Ishikawa (cell line): ENCODE results near the gene MICU2.

ENCODE experiments used
- CEBPB ChIP-seq: IDR thresholded peaks from 2 replicates; pipeline ENCODE4 v1.6.1; 2012
- CREB1 ChIP-seq: IDR thresholded peaks from 2 replicates; pipeline ENCODE4 v1.6.1; 2012; ENCODE audit warnings: low read depth
- EGR1 ChIP-seq: IDR thresholded peaks from 2 replicates; pipeline ENCODE4 v1.6.1; 2012
- EP300 ChIP-seq: IDR thresholded peaks from 2 replicates; pipeline ENCODE4 v1.6.1; 2012; ENCODE audit warnings: borderline replicate concordance
- FOXM1 ChIP-seq: IDR thresholded peaks from 2 replicates; pipeline ENCODE4 v1.6.1; 2012; ENCODE audit warnings: low read depth, borderline replicate concordance
- NFIC ChIP-seq: IDR thresholded peaks from 2 replicates; pipeline ENCODE4 v1.6.1; 2012
- RAD21 ChIP-seq: IDR thresholded peaks from 2 replicates; pipeline ENCODE4 v1.6.1; 2012; ENCODE audit warnings: low read depth
- TAF1 ChIP-seq: IDR thresholded peaks from 2 replicates; pipeline ENCODE4 v1.6.1; 2012; ENCODE audit warnings: low read depth, mild to moderate bottlenecking
- TCF12 ChIP-seq: IDR thresholded peaks from 2 replicates; pipeline ENCODE4 v1.6.1; 2012; ENCODE audit warnings: low read depth
- TEAD4 ChIP-seq: IDR thresholded peaks from 2 replicates; pipeline ENCODE4 v1.6.1; 2012
- YY1 ChIP-seq: IDR thresholded peaks from 2 replicates; pipeline ENCODE4 v1.6.1; 2012; ENCODE audit warnings: low read depth
- ZBTB7A ChIP-seq: IDR thresholded peaks from 2 replicates; pipeline ENCODE4 v1.6.1; 2012; ENCODE audit warnings: low read depth
- TF ChIP-seq, protein P1 (sequence below): IDR thresholded peaks from 2 replicates; pipeline ENCODE4 v1.6.1; 2012
- TF ChIP-seq, protein P2 (sequence below): IDR thresholded peaks from 2 replicates; pipeline ENCODE4 v1.6.1; 2012
- TF ChIP-seq, protein P3 (sequence below): IDR thresholded peaks from 2 replicates; pipeline ENCODE4 v1.6.1; 2012; ENCODE audit warnings: low read depth, mild to moderate bottlenecking

Gene MICU2

DNA sequence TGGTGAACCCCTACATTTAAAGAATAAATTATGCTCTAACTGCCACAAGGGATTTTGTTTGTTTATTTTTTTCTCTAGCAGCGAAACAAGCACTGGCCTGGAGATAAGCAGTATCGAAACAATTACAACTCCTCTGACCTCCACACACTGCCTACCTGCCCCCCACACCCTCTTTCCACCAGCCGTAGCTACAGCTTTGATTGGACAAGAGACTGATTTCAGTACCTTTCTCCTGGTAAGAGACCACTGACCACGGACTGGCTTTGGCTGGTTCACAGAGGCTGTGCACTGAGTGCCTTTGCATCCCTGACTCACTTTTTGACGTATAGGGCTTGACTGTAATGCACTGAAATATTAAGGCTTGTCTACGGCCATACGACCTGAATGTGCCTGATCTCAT, 137.4 kb downstream of the MICU2 start:
- no peak for TF ChIP-seq TCF12
- no peak for TF ChIP-seq TAF1
- no peak for TF ChIP-seq EGR1
- TF ChIP-seq CEBPB = no peak
- TF ChIP-seq ZBTB7A = no peak
- TF ChIP-seq FOXM1 = no peak
- TF ChIP-seq YY1 = no peak
- TF ChIP-seq, protein P1, sequence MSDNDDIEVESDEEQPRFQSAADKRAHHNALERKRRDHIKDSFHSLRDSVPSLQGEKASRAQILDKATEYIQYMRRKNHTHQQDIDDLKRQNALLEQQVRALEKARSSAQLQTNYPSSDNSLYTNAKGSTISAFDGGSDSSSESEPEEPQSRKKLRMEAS = no peak
- TF ChIP-seq EP300 = no peak
- TF ChIP-seq NFIC = no peak

- TF ChIP-seq EGR1 (no peak), CREB1 (no peak), TCF12 (no peak), CEBPB (no peak), NFIC (no peak), EP300 (no peak), TEAD4 (no peak), RAD21 (no peak), FOXM1 (no peak), ZBTB7A (no peak), TAF1 (no peak), YY1 (no peak)
- TF ChIP-seq, protein P1 = no peak
- TF ChIP-seq, protein P2, sequence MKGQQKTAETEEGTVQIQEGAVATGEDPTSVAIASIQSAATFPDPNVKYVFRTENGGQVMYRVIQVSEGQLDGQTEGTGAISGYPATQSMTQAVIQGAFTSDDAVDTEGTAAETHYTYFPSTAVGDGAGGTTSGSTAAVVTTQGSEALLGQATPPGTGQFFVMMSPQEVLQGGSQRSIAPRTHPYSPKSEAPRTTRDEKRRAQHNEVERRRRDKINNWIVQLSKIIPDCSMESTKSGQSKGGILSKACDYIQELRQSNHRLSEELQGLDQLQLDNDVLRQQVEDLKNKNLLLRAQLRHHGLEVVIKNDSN = no peak
- TF ChIP-seq, protein P3, sequence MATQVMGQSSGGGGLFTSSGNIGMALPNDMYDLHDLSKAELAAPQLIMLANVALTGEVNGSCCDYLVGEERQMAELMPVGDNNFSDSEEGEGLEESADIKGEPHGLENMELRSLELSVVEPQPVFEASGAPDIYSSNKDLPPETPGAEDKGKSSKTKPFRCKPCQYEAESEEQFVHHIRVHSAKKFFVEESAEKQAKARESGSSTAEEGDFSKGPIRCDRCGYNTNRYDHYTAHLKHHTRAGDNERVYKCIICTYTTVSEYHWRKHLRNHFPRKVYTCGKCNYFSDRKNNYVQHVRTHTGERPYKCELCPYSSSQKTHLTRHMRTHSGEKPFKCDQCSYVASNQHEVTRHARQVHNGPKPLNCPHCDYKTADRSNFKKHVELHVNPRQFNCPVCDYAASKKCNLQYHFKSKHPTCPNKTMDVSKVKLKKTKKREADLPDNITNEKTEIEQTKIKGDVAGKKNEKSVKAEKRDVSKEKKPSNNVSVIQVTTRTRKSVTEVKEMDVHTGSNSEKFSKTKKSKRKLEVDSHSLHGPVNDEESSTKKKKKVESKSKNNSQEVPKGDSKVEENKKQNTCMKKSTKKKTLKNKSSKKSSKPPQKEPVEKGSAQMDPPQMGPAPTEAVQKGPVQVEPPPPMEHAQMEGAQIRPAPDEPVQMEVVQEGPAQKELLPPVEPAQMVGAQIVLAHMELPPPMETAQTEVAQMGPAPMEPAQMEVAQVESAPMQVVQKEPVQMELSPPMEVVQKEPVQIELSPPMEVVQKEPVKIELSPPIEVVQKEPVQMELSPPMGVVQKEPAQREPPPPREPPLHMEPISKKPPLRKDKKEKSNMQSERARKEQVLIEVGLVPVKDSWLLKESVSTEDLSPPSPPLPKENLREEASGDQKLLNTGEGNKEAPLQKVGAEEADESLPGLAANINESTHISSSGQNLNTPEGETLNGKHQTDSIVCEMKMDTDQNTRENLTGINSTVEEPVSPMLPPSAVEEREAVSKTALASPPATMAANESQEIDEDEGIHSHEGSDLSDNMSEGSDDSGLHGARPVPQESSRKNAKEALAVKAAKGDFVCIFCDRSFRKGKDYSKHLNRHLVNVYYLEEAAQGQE = no peak
These were observed 138.2 kb downstream of the MICU2 start for GRCh38 chr13:21465710-21466160.

GRCh38 chr13:21463424-21463823, 140.5 kb downstream of the MICU2 start:
- no peak for TF ChIP-seq TCF12
- TF ChIP-seq CREB1 = no peak
- TF ChIP-seq ZBTB7A = no peak
- TF ChIP-seq, protein P1 = no peak
- no peak for TF ChIP-seq TAF1

DNA sequence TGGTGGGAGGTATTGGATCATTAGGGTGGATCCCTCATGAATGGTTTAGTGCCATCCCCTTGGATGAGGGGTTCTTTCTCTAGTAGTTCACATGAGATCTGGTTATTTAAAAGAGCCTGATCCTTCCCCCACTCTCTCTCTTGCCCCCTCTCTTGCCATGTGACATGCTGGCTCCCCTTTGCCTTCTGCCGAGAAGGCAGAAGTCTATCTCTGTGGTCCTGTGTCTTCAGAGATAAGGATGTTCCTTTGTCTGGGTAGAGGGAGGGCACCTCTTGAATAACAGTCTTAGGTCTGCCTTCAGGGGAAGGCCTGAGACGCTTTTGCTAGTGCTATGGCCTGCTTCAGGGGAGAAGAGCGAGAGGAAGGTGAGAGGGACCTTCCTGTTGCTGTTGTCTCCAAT, 142.8 kb downstream of the MICU2 start:
- TF ChIP-seq CREB1 = no peak
- TF ChIP-seq CEBPB = no peak
- no peak for TF ChIP-seq TAF1
- no peak for TF ChIP-seq FOXM1
- TF ChIP-seq EGR1 = no peak
- TF ChIP-seq YY1 = no peak
- TF ChIP-seq, protein P2 = no peak
- TF ChIP-seq RAD21 = no peak
- TF ChIP-seq, protein P1 = no peak
- no peak for TF ChIP-seq TEAD4
- TF ChIP-seq, protein P3 = no peak
- TF ChIP-seq NFIC = no peak
- TF ChIP-seq EP300 = no peak
- TF ChIP-seq ZBTB7A = no peak
- no peak for TF ChIP-seq TCF12

DNA sequence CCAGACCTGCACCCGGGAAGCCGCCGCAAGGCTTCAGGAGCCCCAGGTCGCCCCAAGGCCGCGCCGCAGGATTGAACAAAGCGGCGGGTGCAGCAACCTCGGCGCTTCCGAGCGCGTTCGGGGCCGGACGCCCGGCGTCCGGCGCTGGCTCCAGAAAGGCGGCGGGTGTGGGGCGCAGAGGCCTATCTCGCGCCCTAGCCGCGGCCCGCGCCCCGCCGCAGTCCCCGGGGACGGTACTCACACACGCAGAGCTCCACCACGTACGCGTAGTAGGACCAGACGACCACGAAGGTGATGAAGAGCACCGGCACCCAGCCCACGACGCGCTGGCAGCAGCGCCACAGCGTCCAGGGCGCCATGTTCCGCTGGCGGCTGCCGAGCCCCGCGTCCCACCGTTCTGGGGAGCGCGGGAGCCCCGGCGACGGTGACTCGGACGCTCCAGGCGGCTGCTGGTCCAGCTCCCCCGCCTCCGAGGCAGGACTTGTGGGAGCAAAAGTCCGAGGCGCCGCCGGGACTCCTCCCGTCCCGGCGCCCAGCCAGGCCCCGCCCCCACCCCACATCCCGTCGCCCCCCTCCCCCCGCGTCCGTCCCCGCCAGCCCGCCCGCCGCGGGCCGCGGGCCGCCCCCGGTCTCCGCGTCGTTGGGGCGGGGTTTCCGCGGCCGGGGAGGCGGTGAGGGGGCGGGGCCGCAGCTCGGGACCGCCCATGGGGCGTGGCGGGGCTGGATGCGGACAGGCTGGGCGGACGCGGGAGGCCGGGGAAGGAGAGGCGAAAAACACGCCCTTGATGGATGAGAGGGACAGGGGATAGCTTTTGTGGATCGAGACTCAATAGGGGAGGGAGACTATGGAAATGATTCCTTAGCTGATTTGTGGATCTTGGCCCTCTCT, 144.9 kb downstream of the MICU2 start, which contains the start of gene ZDHHC20:
Gene ZDHHC20 (minus strand): TSS at position 491 of the 889 bp plus-strand sequence. CDS start 132 bp downstream, at position 359.
- TF ChIP-seq FOXM1 (no peak; the same call in 1 of the 2 replicates), NFIC (no peak), TEAD4 (no peak), EP300 (no peak), YY1 (no peak; the same call in 1 of the 2 replicates), EGR1 (peak; percentile 44; the same call in 1 of the 2 replicates), TAF1 (peak; percentile 64), CREB1 (no peak), RAD21 (no peak), ZBTB7A (no peak), TCF12 (no peak), CEBPB (no peak)
- TF ChIP-seq, protein P1 = peak; percentile 15; the same call in 1 of the 2 replicates
- TF ChIP-seq, protein P3 = no peak
- TF ChIP-seq, protein P2 = no peak
